Fibroblast of lung (primary cell): ENCODE measurements around the gene ERVW-1. TPM values are rescaled to one million over a fixed set of nuclear protein-coding genes. Genes with fewer than 3 reads are reported as not detected.

Experiments
- DNase-seq, 2 donors: peaks; one replicate each; pipeline versions ENCODE4 v3.0.0 to v3.0.0-alpha.2; 2010; ENCODE audit warnings: low read depth in 2 of 2
- H2AFZ ChIP-seq: 2 replicates; pipeline ENCODE4 v1.5.1; 2012; ENCODE audit warnings: low read length, control low read depth, inconsistent platforms
- H3K27ac ChIP-seq: 2 replicates; pipeline ENCODE4 v1.5.1; 2011; ENCODE audit warnings: low read length, control low read depth; ENCODE audit not compliant: insufficient read depth
- H3K27me3 ChIP-seq: 2 replicates; pipeline ENCODE4 v1.5.1; 2011; ENCODE audit warnings: mild to moderate bottlenecking, low read length; ENCODE audit not compliant: control insufficient read depth, insufficient read depth
- H3K36me3 ChIP-seq: 2 replicates; pipeline ENCODE4 v1.5.1; 2011; ENCODE audit warnings: low read length; ENCODE audit not compliant: control insufficient read depth, insufficient read depth
- H3K4me1 ChIP-seq: 2 replicates; pipeline ENCODE4 v1.5.1; 2011; ENCODE audit warnings: low read length; ENCODE audit not compliant: control insufficient read depth, insufficient read depth; ENCODE audit errors: extremely low read depth
- H3K4me2 ChIP-seq: 2 replicates; pipeline ENCODE4 v1.5.1; 2011; ENCODE audit warnings: low read length, control low read depth; ENCODE audit not compliant: insufficient read depth; ENCODE audit errors: extremely low read depth
- H3K4me3 ChIP-seq, 4 experiments: fragments of 200-600 bp in 1 of 4; sonication (generic) in 1 of 4; replicated peaks in 1 of 4; 2 replicates each; pipeline ENCODE4 v1.5.1; 2011 to 2016; ENCODE audit warnings: low read length in 4 of 4, low read depth in 3 of 4, mild to moderate bottlenecking in 3 of 4, control low read depth in 2 of 4, inconsistent platforms in 1 of 4, mixed read lengths in 1 of 4; ENCODE audit not compliant: insufficient read depth in 1 of 4; ENCODE audit errors: control extremely low read depth in 1 of 4
- H3K79me2 ChIP-seq: 2 replicates; pipeline ENCODE4 v1.5.1; 2012; ENCODE audit warnings: mild to moderate bottlenecking, low read length, inconsistent platforms; ENCODE audit not compliant: control insufficient read depth, insufficient read depth
- H3K9ac ChIP-seq: 2 replicates; pipeline ENCODE4 v1.5.1; 2011; ENCODE audit warnings: mild to moderate bottlenecking, low read length, control low read depth; ENCODE audit not compliant: insufficient read depth
- H3K9me3 ChIP-seq: 2 replicates; pipeline ENCODE4 v1.5.1; 2012; ENCODE audit warnings: low read depth, low read length; ENCODE audit not compliant: control insufficient read depth, insufficient read depth
- H4K20me1 ChIP-seq: 2 replicates; pipeline ENCODE4 v1.5.1; 2011; ENCODE audit warnings: low read length; ENCODE audit not compliant: control insufficient read depth, insufficient read depth; ENCODE audit errors: extremely low read depth
- CTCF ChIP-seq, 2 donors: IDR thresholded peaks in 1 of 2; conservative IDR thresholded peaks in 1 of 2; 1 replicate in 1 of 2; 2 replicates in 1 of 2; pipeline ENCODE4 v1.5.1; 2011 to 2012; ENCODE audit warnings: low read length in 2 of 2, control low read depth in 1 of 2, inconsistent platforms in 1 of 2, low read depth in 1 of 2, mild to moderate bottlenecking in 1 of 2
- EZH2 ChIP-seq: IDR thresholded peaks from 2 replicates; pipeline ENCODE4 v1.5.1; 2012; ENCODE audit warnings: low read length, control low read depth, mild to moderate bottlenecking; ENCODE audit errors: missing control alignments
- polyA plus RNA-seq, 2 donors: library from polyadenylated mRNA; depleted of rRNA in 1 of 2; stranded (reverse) in 1 of 2; unstranded in 1 of 2; fragments of >200 nt; gene quantifications; 2 replicates each; pipeline ENCODE4 v1.2.1, GENCODE V29; 2011 to 2012; ENCODE audit warnings: missing spikeins in 1 of 2
- total RNA-seq: library from RNA; depleted of rRNA; stranded (reverse); fragments of >200 nt; gene quantifications from 2 replicates; pipeline ENCODE4 v1.2.1, GENCODE V29; 2014

The ERVW-1 gene
- total and polyA plus RNA-seq, 2 donors (not counting 1 experiment from before 2014, with no cell fraction given): not detected

- Histone ChIP-seq H3K4me3 (no peak overlapping the region), H3K27me3 (peaks cover 13% of the 10 kb centered on the region), H4K20me1 (no peaks in the 10 kb centered on the region), H3K79me2 (no peaks in the 10 kb centered on the region), H3K4me2 (no peak overlapping the region), H2AFZ (no peak overlapping the region), H3K4me1 (no peaks in the 10 kb centered on the region), H3K9ac (no peak overlapping the region), H3K9me3 (no peaks in the 10 kb centered on the region), H3K27ac (no peak overlapping the region), H3K36me3 (no peaks in the 10 kb centered on the region)
- no peak for DNase-seq
- TF ChIP-seq CTCF (conservative IDR thresholded peaks at IDR 0.05 in 1 of 2, IDR thresholded peaks at IDR 0.05 in 1 of 2; ENCODE audit: low read depth in 1 of 2, low read length in 2 of 2): no peak
- TF ChIP-seq EZH2: no peak
Observed at GRCh38 chr7:92437956-92438491, 39.7 kb downstream of the ERVW-1 start.

GRCh38 chr7:92436612-92437445, 40.9 kb downstream of the ERVW-1 start:
- H3K4me3 ChIP-seq: no peak overlapping the region
- H3K27ac ChIP-seq: no peak overlapping the region
- no peaks in the 10 kb centered on the region for H3K9me3 ChIP-seq
- no peak overlapping the region for H3K4me2 ChIP-seq
- H3K27me3 ChIP-seq: peaks cover 8% of the 10 kb centered on the region
- no peaks in the 10 kb centered on the region for H3K4me1 ChIP-seq
- DNase-seq: no peak
- H3K79me2 ChIP-seq: no peaks in the 10 kb centered on the region
- no peak for TF ChIP-seq EZH2
- no peak for TF ChIP-seq CTCF (conservative IDR thresholded peaks at IDR 0.05 in 1 of 2, IDR thresholded peaks at IDR 0.05 in 1 of 2; ENCODE audit: low read depth in 1 of 2, low read length in 2 of 2)
- no peak overlapping the region for H3K9ac ChIP-seq
- H4K20me1 ChIP-seq: no peaks in the 10 kb centered on the region
- H3K36me3 ChIP-seq: no peaks in the 10 kb centered on the region
- no peak overlapping the region for H2AFZ ChIP-seq

- H3K27me3 ChIP-seq: peaks cover 8% of the 10 kb centered on the region
- H2AFZ ChIP-seq: no peak overlapping the region
- no peaks in the 10 kb centered on the region for H4K20me1 ChIP-seq
- no peak overlapping the region for H3K4me3 ChIP-seq
- H3K4me1 ChIP-seq: no peaks in the 10 kb centered on the region
- DNase-seq: no peak
- H3K27ac ChIP-seq: no peak overlapping the region
- no peaks in the 10 kb centered on the region for H3K79me2 ChIP-seq
- no peak for TF ChIP-seq CTCF (conservative IDR thresholded peaks at IDR 0.05 in 1 of 2, IDR thresholded peaks at IDR 0.05 in 1 of 2; ENCODE audit: low read depth in 1 of 2, low read length in 2 of 2)
- no peak for TF ChIP-seq EZH2
- H3K4me2 ChIP-seq: no peak overlapping the region
- H3K9ac ChIP-seq: no peak overlapping the region
- H3K36me3 ChIP-seq: no peaks in the 10 kb centered on the region
- no peaks in the 10 kb centered on the region for H3K9me3 ChIP-seq
Observed at GRCh38 chr7:92435542-92435941, 42.2 kb downstream of the ERVW-1 start.
